H1 (cell line): ENCODE data around the gene SPOP. TPM values are rescaled to one million over a fixed set of nuclear protein-coding genes. Genes with fewer than 3 reads are reported as not detected.

Experiments
- CTBP2 ChIP-seq: IDR thresholded peaks from 2 replicates; pipeline ENCODE4 v1.7.0; 2011; ENCODE audit warnings: borderline replicate concordance, mild to moderate bottlenecking, moderate library complexity, mixed read lengths, low read length; ENCODE audit not compliant: insufficient read depth, insufficient read length
- HDAC2 ChIP-seq, 2 experiments: fragments of 300-600 bp in 1 of 2; sonication (generic) in 1 of 2; IDR thresholded peaks; 2 replicates each; pipeline ENCODE4 v1.6.1; 2011 to 2012; ENCODE audit warnings: low read depth in 2 of 2, low read length in 2 of 2, mild to moderate bottlenecking in 2 of 2, moderate library complexity in 2 of 2, borderline replicate concordance in 1 of 2, inconsistent platforms in 1 of 2
- polyA plus RNA-seq, 7 experiments: library from polyadenylated mRNA; depleted of rRNA in 3 of 7; stranded (reverse) in 5 of 7; unstranded in 2 of 7; fragments of >200 nt in 5 of 7; fragments of 200-250 nt in 2 of 7; gene quantifications; 1 replicate in 5 of 7; 2 replicates in 1 of 7; 4 replicates in 1 of 7; pipeline versions ENCODE4 v1.2.1 to v1.2.3, GENCODE V29; 2011 to 2013; ENCODE audit warnings: missing spikeins in 2 of 7, mixed read lengths in 2 of 7
- total RNA-seq: library from RNA; stranded (reverse); fragmentation: NEBNext Ultra II Directional; extraction: Animal tissue kit (Norgen Biotek cat#: 25700); gene quantifications from 2 replicates; pipeline ENCODE4 v1.2.1, GENCODE V29; 2021

SPOP gene
- total and polyA plus RNA-seq, 2 of the 8 experiments (the other 6 are each of a cell fraction or from before 2014, with no cell fraction given): 13.3 to 25.6 TPM

GRCh38 chr17:49629447-49629846 is 48.5 kb downstream of the SPOP start (continued):
- TF ChIP-seq HDAC2 (IDR thresholded peaks at IDR 0.05; ENCODE audit: borderline replicate concordance in 1 of 2, low read depth in 2 of 2, low read length in 2 of 2) (no peak), CTBP2 (no peak)
